Measurements from ENCODE around the gene GLIS2. TPM values are rescaled to one million over a fixed set of nuclear protein-coding genes. Genes with fewer than 3 reads are reported as not detected.

GLIS2 gene
- total RNA-seq, 1 donor from 2014 or later, result 6.9 TPM

DNA sequence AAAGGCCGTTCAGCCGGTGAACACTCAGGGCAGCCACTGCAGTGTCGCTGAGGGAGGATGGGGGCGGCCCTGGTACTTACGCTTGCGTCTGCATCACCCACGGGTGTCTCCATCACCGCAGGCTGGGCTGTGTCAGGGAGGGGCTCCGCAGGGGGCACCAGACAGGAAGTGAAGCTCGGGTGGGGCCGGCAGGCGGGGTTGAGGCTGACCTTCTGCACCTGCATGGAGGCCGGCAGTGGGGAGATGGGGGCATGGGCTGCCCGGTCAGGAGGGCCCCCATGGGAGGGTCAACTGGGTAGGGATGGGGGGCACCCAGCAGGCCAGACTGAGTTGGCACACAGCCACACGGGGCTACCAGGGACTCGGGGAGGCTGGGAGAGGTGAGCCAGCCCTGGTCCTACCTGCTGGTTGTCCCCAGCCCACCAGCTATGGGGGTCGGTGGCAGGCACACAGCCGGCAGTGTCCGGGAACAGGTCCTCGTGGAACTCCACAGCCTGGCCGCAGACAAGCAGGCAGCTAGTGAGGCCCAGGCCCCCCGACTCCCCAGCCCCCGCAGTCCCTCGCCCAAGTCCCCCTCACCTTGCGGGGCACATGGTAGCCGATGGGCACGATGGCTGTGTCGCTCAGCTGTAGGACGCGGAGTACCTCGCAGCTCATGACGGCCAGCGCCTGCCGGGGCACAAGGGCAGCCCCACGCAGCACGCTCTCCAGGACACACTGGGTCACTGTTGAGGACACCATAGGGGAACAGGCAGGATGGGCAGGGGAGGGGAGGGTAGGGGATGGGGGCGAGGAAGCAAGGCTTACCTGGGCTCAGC lies 48.5 kb downstream of the GLIS2 start:
- Histone ChIP-seq H3K9me3 (no peaks in the 10 kb centered on the region), H3K4me3 (no peak overlapping the region), H3K4me1 (peaks cover 10% of the 10 kb centered on the region), H3K27me3 (no peaks in the 10 kb centered on the region), H3K27ac (no peak overlapping the region), H3K36me3 (peaks cover 0 to 13% of the 10 kb centered on the region in 2 donors)
- intact Hi-C loops (cut with DNase I), result no loop called here
- DNase-seq (ENCODE audit: extremely low spot score in 2 of 2), result no peak
- TF ChIP-seq POLR2A (IDR thresholded peaks at IDR 0.05), result no peak
- TF ChIP-seq POLR2AphosphoS5 (IDR thresholded peaks at IDR 0.05; ENCODE audit: insufficient read depth in 1 of 2, low read depth in 1 of 2), result no peak
- no peak for TF ChIP-seq CTCF (IDR thresholded peaks at IDR 0.05)

GRCh38 chr16:4365014-4365406 lies 49.1 kb downstream of the GLIS2 start:
- Histone ChIP-seq H3K36me3 (peaks cover 0 to 13% of the 10 kb centered on the region in 2 donors), H3K4me3 (no peak overlapping the region), H3K9me3 (no peaks in the 10 kb centered on the region), H3K27ac (no peak overlapping the region), H3K27me3 (no peaks in the 10 kb centered on the region), H3K4me1 (peaks cover 15% of the 10 kb centered on the region)
- DNase-seq (ENCODE audit: extremely low spot score in 2 of 2), result no peak
- TF ChIP-seq POLR2AphosphoS5 (IDR thresholded peaks at IDR 0.05; ENCODE audit: insufficient read depth in 1 of 2, low read depth in 1 of 2), result no peak
- TF ChIP-seq POLR2A (IDR thresholded peaks at IDR 0.05), result no peak
- TF ChIP-seq CTCF (IDR thresholded peaks at IDR 0.05), result no peak
- intact Hi-C loops (cut with DNase I), result no loop called here

GRCh38 chr16:4365615-4366014 lies 49.7 kb downstream of the GLIS2 start:
- H3K27me3 ChIP-seq, result no peaks in the 10 kb centered on the region
- DNase-seq (ENCODE audit: extremely low spot score in 2 of 2), result no peak
- H3K27ac ChIP-seq, result no peak overlapping the region
- peaks cover 21% of the 10 kb centered on the region for H3K4me1 ChIP-seq
- intact Hi-C loops (cut with DNase I), result no loop called here
- TF ChIP-seq POLR2A (IDR thresholded peaks at IDR 0.05) (no peak), CTCF (IDR thresholded peaks at IDR 0.05) (no peak), POLR2AphosphoS5 (IDR thresholded peaks at IDR 0.05; ENCODE audit: insufficient read depth in 1 of 2, low read depth in 1 of 2) (no peak)
- no peak overlapping the region for H3K4me3 ChIP-seq
- peaks cover 0 to 13% of the 10 kb centered on the region in 2 donors for H3K36me3 ChIP-seq
- H3K9me3 ChIP-seq, result no peaks in the 10 kb centered on the region

- no peak overlapping the region for H3K4me3 ChIP-seq
- TF ChIP-seq POLR2AphosphoS5 (IDR thresholded peaks at IDR 0.05; ENCODE audit: insufficient read depth in 1 of 2, low read depth in 1 of 2), result no peak
- TF ChIP-seq POLR2A (IDR thresholded peaks at IDR 0.05), result no peak
- no peak for TF ChIP-seq CTCF (IDR thresholded peaks at IDR 0.05)
- intact Hi-C loops (cut with DNase I), result no loop called here
- peaks cover 25% of the 10 kb centered on the region for H3K4me1 ChIP-seq
- H3K9me3 ChIP-seq, result no peaks in the 10 kb centered on the region
- no peaks in the 10 kb centered on the region for H3K27me3 ChIP-seq
- no peak overlapping the region for H3K27ac ChIP-seq
- no peak for DNase-seq (ENCODE audit: extremely low spot score in 2 of 2)
- H3K36me3 ChIP-seq, result peaks cover 0 to 13% of the 10 kb centered on the region in 2 donors
These were observed 50.1 kb downstream of the GLIS2 start for GRCh38 chr16:4366016-4366415.

- intact Hi-C loops (cut with DNase I), result no loop called here
- Histone ChIP-seq H3K27me3 (no peaks in the 10 kb centered on the region), H3K9me3 (no peaks in the 10 kb centered on the region), H3K4me1 (peaks cover 33% of the 10 kb centered on the region), H3K27ac (no peak overlapping the region), H3K36me3 (peaks cover 0 to 13% of the 10 kb centered on the region in 2 donors), H3K4me3 (no peak overlapping the region)
- no peak for DNase-seq (ENCODE audit: extremely low spot score in 2 of 2)
- TF ChIP-seq CTCF (IDR thresholded peaks at IDR 0.05) (no peak), POLR2AphosphoS5 (IDR thresholded peaks at IDR 0.05; ENCODE audit: insufficient read depth in 1 of 2, low read depth in 1 of 2) (no peak), POLR2A (IDR thresholded peaks at IDR 0.05) (no peak)
These were observed 51.6 kb downstream of the GLIS2 start for GRCh38 chr16:4367393-4367856.

Data from vagina (tissue), 2 donors.